Measurements from ENCODE around the gene ZNF385D.

ZNF385D gene

GRCh38 chr3:21751886-21752285, 876 bp upstream of the ZNF385D start:
- H3K27ac ChIP-seq: peak overlapping the region; percentile 57 to 89
- no peak for DNase-seq (ENCODE audit: low spot score)
- no peak for TF ChIP-seq CTCF (IDR thresholded peaks at IDR 0.05)
- peak overlapping the region; percentile 77 for H3K4me3 ChIP-seq

- H3K27ac ChIP-seq: peak overlapping the region; percentile 57 to 89
- no peak for DNase-seq (ENCODE audit: low spot score)
- TF ChIP-seq CTCF (IDR thresholded peaks at IDR 0.05): no peak
- H3K4me3 ChIP-seq: peak overlapping the region; percentile 77
Measured at GRCh38 chr3:21750080-21750696, 822 bp downstream of the ZNF385D start.

GRCh38 chr3:21747966-21748555, 2.9 kb downstream of the ZNF385D start:
- Histone ChIP-seq H3K27ac (peak overlapping the region in 1 of 2 donors; percentile 21), H3K4me3 (peak overlapping the region; percentile 77)
- no peak for TF ChIP-seq CTCF (IDR thresholded peaks at IDR 0.05)
- DNase-seq (ENCODE audit: low spot score): no peak

GRCh38 chr3:21747376-21747775, 3.6 kb downstream of the ZNF385D start:
- DNase-seq (ENCODE audit: low spot score): no peak
- peak overlapping the region; percentile 21 to 50 for H3K27ac ChIP-seq
- H3K4me3 ChIP-seq: peak overlapping the region; percentile 77
- no peak for TF ChIP-seq CTCF (IDR thresholded peaks at IDR 0.05)

- Histone ChIP-seq H3K4me3 (peak overlapping the region; percentile 77), H3K27ac (peak overlapping the region in 1 of 2 donors; percentile 21)
- no peak for TF ChIP-seq CTCF (IDR thresholded peaks at IDR 0.05)
- no peak for DNase-seq (ENCODE audit: low spot score)
Measured at GRCh38 chr3:21745966-21746365, 5.0 kb downstream of the ZNF385D start.

- TF ChIP-seq CTCF (IDR thresholded peaks at IDR 0.05): no peak
- H3K4me3 ChIP-seq: peak overlapping the region; percentile 14
- DNase-seq (ENCODE audit: low spot score): no peak
- H3K27ac ChIP-seq: no peak overlapping the region
Measured at GRCh38 chr3:21744793-21745192, 6.2 kb downstream of the ZNF385D start.
